Stimulated activated CD4-positive, alpha-beta T cell treated with anti-CD3 and anti-CD28 coated beads, Interleukin-2, amount 100 ng/mL, for 4 hours (primary cell): ENCODE data around the gene DAZ1.
"Not testable (repeated sequence)": the region's sequence is repeated elsewhere in the genome, so short reads cannot be mapped to it uniquely, and the experiment has no call there.

Source experiments
- DNase-seq: peaks from one replicate; pipeline ENCODE4 v3.0.0-alpha.2; 2020; ENCODE audit warnings: low read depth

The DAZ1 gene, protein sequence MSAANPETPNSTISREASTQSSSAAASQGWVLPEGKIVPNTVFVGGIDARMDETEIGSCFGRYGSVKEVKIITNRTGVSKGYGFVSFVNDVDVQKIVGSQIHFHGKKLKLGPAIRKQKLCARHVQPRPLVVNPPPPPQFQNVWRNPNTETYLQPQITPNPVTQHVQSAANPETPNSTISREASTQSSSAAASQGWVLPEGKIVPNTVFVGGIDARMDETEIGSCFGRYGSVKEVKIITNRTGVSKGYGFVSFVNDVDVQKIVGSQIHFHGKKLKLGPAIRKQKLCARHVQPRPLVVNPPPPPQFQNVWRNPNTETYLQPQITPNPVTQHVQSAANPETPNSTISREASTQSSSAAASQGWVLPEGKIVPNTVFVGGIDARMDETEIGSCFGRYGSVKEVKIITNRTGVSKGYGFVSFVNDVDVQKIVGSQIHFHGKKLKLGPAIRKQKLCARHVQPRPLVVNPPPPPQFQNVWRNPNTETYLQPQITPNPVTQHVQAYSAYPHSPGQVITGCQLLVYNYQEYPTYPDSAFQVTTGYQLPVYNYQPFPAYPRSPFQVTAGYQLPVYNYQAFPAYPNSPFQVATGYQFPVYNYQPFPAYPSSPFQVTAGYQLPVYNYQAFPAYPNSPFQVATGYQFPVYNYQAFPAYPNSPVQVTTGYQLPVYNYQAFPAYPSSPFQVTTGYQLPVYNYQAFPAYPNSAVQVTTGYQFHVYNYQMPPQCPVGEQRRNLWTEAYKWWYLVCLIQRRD

DNA sequence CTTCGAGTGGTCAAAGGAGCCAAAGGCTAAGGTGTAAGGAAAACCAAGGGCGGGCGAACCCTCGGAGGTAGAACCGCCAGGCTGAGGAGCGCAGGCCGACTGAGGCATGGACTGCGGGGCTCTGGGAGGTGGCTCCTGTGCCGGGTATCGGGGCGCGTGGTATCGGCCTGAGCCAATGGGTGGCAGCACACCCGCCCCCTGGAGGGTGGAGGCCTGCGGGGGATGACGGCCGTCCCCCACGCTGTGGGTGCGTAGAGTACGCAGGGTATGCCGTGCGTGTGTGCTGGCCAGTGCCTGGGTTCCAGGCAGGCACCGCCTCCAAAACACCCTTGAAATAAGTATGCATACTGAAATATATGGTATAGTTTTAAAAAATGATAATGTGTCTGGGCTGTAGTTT, at the start of gene DAZ1:
Gene DAZ1, minus strand, starts transcription at position 101 of the 400 bp plus-strand sequence. CDS start 208 bp downstream, outside the sequence.
- DNase-seq, result not testable (repeated sequence)

DNA sequence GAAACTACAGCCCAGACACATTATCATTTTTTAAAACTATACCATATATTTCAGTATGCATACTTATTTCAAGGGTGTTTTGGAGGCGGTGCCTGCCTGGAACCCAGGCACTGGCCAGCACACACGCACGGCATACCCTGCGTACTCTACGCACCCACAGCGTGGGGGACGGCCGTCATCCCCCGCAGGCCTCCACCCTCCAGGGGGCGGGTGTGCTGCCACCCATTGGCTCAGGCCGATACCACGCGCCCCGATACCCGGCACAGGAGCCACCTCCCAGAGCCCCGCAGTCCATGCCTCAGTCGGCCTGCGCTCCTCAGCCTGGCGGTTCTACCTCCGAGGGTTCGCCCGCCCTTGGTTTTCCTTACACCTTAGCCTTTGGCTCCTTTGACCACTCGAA, 20.4 kb upstream of the DAZ1 start, which contains the start of gene DAZ2:
Gene DAZ2, plus strand, starts transcription at position 301 of the 400 bp plus-strand sequence. CDS start 208 bp downstream, outside the sequence.
- not testable (repeated sequence) for DNase-seq

DNA sequence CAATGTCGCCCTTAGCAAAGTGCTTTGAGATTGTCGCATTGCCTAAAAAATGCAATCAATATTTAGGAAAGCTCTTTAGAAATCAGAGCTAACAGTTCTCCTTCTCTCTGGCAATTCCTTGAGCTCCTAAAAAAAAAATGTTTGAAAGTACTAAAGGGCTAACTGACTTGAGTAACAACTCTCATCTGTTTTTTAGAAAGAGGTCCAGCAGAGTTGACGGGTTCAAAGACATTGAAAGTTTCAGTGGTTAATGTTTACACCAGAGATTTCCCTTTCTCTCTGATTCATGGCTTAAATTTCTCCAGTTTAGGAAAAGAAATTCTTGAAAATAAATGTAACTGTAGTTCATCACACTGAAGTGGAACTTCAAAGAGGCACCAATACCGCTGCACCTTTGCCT, 11.9 kb upstream of the DAZ1 start:
- DNase-seq, result not testable (repeated sequence)

DNA sequence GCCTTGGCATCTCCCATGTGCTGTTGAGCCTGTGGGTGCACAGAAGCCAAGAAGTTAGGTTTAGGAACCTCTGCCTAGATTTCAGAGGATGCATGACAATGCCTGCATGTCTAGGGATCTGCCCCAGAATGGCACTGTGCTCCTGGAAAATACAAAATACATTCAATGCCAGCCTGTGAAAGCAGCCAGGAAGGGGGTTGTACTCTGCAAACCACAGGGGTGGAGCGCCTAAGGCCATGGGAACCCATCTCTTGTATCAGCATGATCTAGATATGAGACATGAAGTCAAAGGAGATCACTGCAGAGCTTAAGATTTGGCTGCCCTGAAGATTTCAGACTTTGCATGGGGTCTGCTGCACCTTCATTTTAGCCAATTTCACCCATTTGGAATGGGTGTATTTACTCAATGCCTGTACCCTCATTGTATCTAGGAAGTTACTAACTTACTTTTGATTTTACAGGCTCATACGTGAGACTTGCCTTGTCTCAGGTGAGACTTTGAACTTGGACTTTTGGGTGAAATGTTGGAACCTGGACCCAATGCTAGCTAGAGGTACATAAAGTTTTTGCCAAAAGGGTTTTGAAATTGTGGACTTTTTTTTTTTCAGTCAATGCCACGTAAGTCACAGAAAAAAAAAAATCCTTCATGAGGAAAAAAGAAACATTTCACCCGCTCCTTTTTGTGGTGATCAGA, 11.1 kb upstream of the DAZ1 start:
- not testable (repeated sequence) for DNase-seq

DNA sequence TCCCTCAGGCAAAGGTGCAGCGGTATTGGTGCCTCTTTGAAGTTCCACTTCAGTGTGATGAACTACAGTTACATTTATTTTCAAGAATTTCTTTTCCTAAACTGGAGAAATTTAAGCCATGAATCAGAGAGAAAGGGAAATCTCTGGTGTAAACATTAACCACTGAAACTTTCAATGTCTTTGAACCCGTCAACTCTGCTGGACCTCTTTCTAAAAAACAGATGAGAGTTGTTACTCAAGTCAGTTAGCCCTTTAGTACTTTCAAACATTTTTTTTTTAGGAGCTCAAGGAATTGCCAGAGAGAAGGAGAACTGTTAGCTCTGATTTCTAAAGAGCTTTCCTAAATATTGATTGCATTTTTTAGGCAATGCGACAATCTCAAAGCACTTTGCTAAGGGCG, 8.6 kb upstream of the DAZ1 start:
- DNase-seq, result not testable (repeated sequence)
